Progenitor cell of endocrine pancreas (in vitro differentiated cells): ENCODE measurements around the gene SGSM1. TPM values are rescaled to one million over a fixed set of nuclear protein-coding genes. Genes with fewer than 3 reads are reported as not detected.
"Not testable (repeated sequence)": the region's sequence is repeated elsewhere in the genome, so short reads cannot be mapped to it uniquely, and the experiment has no call there.

Source experiments
- DNase-seq: peaks from one replicate; pipeline ENCODE4 v3.0.0; 2021; ENCODE audit warnings: low spot score; ENCODE audit not compliant: unreplicated experiment
- H3K27ac Mint-ChIP-seq: 2 replicates; pipeline ENCODE4 v1.8.0; 2021; ENCODE audit warnings: mild to moderate bottlenecking, moderate library complexity, mixed read lengths
- H3K27me3 Mint-ChIP-seq: 2 replicates; pipeline ENCODE4 v1.8.0; 2021; ENCODE audit warnings: mixed read lengths
- H3K36me3 Mint-ChIP-seq: 2 replicates; pipeline ENCODE4 v1.8.0; 2022; ENCODE audit warnings: mixed read lengths; ENCODE audit not compliant: insufficient read depth
- H3K4me1 Mint-ChIP-seq: 2 replicates; pipeline ENCODE4 v1.8.0; 2021; ENCODE audit warnings: low read depth, mixed read lengths
- H3K4me3 Mint-ChIP-seq: 2 replicates; pipeline ENCODE4 v1.8.0; 2021; ENCODE audit warnings: low read depth, mild to moderate bottlenecking, moderate library complexity, mixed read lengths
- H3K9me3 Mint-ChIP-seq: 2 replicates; pipeline ENCODE4 v1.8.0; 2021; ENCODE audit warnings: low read depth, mixed read lengths
- total RNA-seq: library from RNA; stranded (reverse); gene quantifications from 2 replicates; pipeline ENCODE4 v1.2.1, GENCODE V29; 2021
- TF ChIP-seq, protein P1 (sequence below): fragments of 200-600 bp; sonication (generic); IDR thresholded peaks from one replicate; pipeline ENCODE4 v1.5.0; 2021; ENCODE audit warnings: antibody characterized with exemption, mild to moderate bottlenecking; ENCODE audit not compliant: unreplicated experiment

Gene SGSM1
- total RNA-seq, 1 donor from 2014 or later, result 3.9 TPM

DNA sequence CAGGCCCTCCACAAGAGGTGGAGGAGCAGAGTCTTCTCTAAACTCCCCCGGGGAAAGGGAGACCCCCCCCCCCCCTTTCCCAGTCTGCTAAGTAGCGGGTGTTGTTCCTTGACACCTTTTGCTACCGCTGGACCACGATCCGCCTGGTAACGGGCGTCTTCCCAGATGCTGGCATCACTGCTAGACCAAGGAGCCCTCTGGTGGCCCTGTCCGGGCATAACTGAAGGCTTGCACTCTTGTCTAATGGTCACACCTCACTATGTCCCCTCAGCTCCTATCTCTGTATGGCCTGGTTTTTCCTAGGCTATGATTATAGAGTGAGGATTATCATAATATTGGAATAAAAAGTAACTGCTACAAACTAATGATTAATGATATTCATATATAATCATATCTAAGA, 31.5 kb downstream of the SGSM1 start:
- DNase-seq, H3K9me3 Mint-ChIP-seq, H3K4me1 Mint-ChIP-seq, H3K27ac Mint-ChIP-seq, H3K4me3 Mint-ChIP-seq, H3K36me3 Mint-ChIP-seq: not testable (repeated sequence)
- TF ChIP-seq, protein P1, sequence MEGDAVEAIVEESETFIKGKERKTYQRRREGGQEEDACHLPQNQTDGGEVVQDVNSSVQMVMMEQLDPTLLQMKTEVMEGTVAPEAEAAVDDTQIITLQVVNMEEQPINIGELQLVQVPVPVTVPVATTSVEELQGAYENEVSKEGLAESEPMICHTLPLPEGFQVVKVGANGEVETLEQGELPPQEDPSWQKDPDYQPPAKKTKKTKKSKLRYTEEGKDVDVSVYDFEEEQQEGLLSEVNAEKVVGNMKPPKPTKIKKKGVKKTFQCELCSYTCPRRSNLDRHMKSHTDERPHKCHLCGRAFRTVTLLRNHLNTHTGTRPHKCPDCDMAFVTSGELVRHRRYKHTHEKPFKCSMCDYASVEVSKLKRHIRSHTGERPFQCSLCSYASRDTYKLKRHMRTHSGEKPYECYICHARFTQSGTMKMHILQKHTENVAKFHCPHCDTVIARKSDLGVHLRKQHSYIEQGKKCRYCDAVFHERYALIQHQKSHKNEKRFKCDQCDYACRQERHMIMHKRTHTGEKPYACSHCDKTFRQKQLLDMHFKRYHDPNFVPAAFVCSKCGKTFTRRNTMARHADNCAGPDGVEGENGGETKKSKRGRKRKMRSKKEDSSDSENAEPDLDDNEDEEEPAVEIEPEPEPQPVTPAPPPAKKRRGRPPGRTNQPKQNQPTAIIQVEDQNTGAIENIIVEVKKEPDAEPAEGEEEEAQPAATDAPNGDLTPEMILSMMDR, result peak; percentile 7
- H3K27me3 Mint-ChIP-seq, result peaks cover 11% of the 10 kb centered on the region

DNA sequence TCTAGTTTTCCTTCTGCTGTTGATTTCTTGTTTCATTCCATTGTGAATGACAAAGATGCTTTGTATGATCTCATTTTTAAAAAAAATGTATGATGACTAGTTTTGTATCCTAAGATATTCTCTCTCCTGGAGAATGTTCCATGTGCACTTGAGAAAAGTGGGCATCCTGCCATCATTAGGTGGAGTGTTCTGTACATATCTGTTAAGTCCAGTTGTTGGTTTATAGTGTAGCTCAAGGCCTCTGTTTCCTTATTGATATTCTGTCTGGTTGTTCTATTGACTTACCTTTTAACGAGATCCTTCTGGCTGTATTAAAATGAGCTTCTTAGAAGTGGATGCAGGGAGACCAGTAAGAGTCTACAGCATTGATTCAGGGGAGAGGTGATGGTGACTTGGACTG, 35.2 kb downstream of the SGSM1 start:
- no peak overlapping the region for H3K27ac Mint-ChIP-seq
- TF ChIP-seq, protein P1, result no peak
- H3K27me3 Mint-ChIP-seq, result peaks cover 4% of the 10 kb centered on the region
- no peaks in the 10 kb centered on the region for H3K36me3 Mint-ChIP-seq
- peaks cover 5% of the 10 kb centered on the region for H3K9me3 Mint-ChIP-seq
- H3K4me1 Mint-ChIP-seq, result no peaks in the 10 kb centered on the region
- DNase-seq, result no peak
- H3K4me3 Mint-ChIP-seq, result no peak overlapping the region

DNA sequence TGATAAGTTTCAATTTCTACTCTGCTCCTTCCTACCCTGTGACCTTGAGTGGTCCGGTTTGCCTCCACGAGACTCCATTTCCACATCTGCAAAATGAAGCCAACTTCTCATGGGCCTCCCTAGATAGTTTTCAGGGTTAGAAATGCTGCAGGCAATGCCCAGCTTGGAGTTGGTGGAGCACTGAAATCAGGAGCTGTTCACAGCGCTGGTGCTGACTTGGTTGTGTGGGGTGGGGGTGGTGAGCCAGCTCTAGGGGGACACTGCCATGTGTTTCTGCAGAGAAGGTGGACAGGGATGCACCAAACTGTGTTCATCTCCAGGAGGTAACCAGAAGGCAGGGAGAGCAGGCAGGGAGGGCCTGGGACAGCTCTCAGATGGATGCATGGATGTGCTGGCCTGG, 37.0 kb downstream of the SGSM1 start:
- no peaks in the 10 kb centered on the region for H3K4me1 Mint-ChIP-seq

DNA sequence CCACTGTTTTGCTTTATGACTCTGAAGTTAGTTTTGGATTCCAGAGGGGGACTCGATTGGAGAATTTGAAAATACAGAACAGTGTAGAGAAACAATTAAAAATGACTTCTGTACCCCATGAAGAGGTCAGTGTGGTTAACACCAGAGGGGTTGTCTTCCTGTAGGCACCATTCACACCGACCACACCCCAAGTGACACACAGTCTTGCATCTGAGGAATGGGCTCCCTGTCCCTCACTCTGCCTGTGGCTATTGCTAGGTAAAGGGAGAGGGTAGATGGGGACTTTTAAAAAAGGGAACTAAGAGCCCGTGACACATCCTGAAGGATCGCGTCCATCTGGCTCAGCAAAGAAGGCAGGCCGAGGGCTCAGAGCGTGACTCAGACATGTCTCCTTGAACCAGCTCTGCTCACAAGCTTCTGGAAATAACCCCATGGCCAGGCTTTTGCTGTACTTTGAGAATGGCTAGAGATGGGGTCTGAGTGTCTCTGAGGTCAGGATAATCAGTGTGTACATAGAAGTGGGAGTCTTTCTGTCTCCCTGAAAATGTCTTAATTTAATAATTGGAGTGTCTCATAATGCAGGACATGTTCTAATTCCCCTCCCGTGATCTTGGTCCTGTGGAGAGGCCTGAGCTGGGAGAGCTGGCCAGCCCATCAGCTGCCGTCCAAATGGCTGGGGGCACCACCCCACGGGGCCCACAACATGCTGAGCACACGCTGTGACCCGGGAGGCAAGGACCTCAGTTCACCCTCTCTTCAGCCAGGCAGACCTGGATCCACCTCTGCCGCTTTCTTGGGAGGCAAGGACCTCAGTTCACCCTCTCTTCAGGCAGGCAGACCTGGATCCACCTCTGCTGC, 39.3 kb downstream of the SGSM1 start:
- H3K27me3 Mint-ChIP-seq, result peaks cover 4% of the 10 kb centered on the region
- H3K27ac Mint-ChIP-seq, result no peak overlapping the region
- no peak overlapping the region for H3K4me3 Mint-ChIP-seq
- no peaks in the 10 kb centered on the region for H3K36me3 Mint-ChIP-seq
- TF ChIP-seq, protein P1, result no peak
- no peak for DNase-seq
- no peaks in the 10 kb centered on the region for H3K9me3 Mint-ChIP-seq
- H3K4me1 Mint-ChIP-seq, result no peaks in the 10 kb centered on the region

More for the DNA sequence above, 37.0 kb downstream of the SGSM1 start:
- Mint-ChIP-seq H3K27me3 (peaks cover 4% of the 10 kb centered on the region), H3K4me3 (no peak overlapping the region), H3K27ac (no peak overlapping the region), H3K36me3 (no peaks in the 10 kb centered on the region), H3K9me3 (peaks cover 3% of the 10 kb centered on the region)
- DNase-seq, result no peak
- TF ChIP-seq, protein P1, result no peak

DNA sequence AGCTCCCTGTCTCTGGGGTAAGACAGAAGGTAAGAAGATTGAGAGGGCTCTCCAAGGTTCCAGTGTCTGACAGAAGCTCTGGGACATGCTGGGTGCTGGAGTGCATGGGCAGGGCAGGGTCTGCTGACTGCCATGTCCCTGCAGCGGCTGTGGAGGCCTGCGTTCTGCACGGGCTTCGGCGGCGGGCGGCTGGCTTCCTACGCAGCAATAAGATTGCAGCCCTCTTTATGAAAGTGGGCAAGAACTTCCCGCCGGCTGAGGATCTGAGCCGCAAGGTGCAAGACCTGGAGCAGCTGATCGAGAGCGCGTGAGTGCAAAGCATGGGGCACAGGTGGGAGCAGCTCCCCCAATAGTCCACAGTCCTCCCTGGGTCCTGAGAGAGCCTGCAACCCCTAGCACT, 41.5 kb downstream of the SGSM1 start:
- H3K36me3 Mint-ChIP-seq, result no peaks in the 10 kb centered on the region
- no peak overlapping the region for H3K27ac Mint-ChIP-seq
- H3K27me3 Mint-ChIP-seq, result peaks cover 4% of the 10 kb centered on the region
- TF ChIP-seq, protein P1, result no peak
- no peaks in the 10 kb centered on the region for H3K9me3 Mint-ChIP-seq
- DNase-seq, result no peak
- H3K4me1 Mint-ChIP-seq, result no peaks in the 10 kb centered on the region
- no peak overlapping the region for H3K4me3 Mint-ChIP-seq
